Nephron progenitor cell (in vitro differentiated cells): Measurements from ENCODE around the gene DTD1.
A peak's percentile ranks its signal among the peaks of the same experiment; 100 is the strongest.

Source experiments
- DNase-seq: peaks from one replicate; pipeline ENCODE4 v3.0.0; 2021
- H3K27ac Mint-ChIP-seq: 2 replicates; pipeline ENCODE4 v1.8.0; 2021; ENCODE audit warnings: mild to moderate bottlenecking, moderate library complexity, mixed read lengths
- H3K27me3 Mint-ChIP-seq: 2 replicates; pipeline ENCODE4 v1.8.0; 2021; ENCODE audit warnings: mild to moderate bottlenecking, low read depth, mixed read lengths; ENCODE audit not compliant: poor library complexity
- H3K36me3 Mint-ChIP-seq: 2 replicates; pipeline ENCODE4 v1.8.0; 2021; ENCODE audit warnings: low read depth, mixed read lengths
- H3K4me1 Mint-ChIP-seq: 2 replicates; pipeline ENCODE4 v1.8.0; 2021; ENCODE audit warnings: mixed read lengths
- H3K4me3 Mint-ChIP-seq: 2 replicates; pipeline ENCODE4 v1.8.0; 2021; ENCODE audit warnings: mild to moderate bottlenecking, moderate library complexity, mixed read lengths
- H3K9me3 Mint-ChIP-seq: 2 replicates; pipeline ENCODE4 v1.8.0; 2021; ENCODE audit warnings: mild to moderate bottlenecking, moderate library complexity, mixed read lengths
- CTCF ChIP-seq: fragments of 200-600 bp; sonication (generic); IDR thresholded peaks from 2 replicates; pipeline ENCODE4 v1.5.0; 2021; ENCODE audit warnings: antibody characterized with exemption

The DTD1 gene

GRCh38 chr20:18724788-18725464 lies 137.1 kb downstream of the DTD1 start:
- H3K4me3 Mint-ChIP-seq = no peak overlapping the region
- peaks cover 3% of the 10 kb centered on the region for H3K27me3 Mint-ChIP-seq
- no peak overlapping the region for H3K27ac Mint-ChIP-seq
- TF ChIP-seq CTCF = no peak
- H3K36me3 Mint-ChIP-seq = peaks cover 11% of the 10 kb centered on the region
- no peaks in the 10 kb centered on the region for H3K4me1 Mint-ChIP-seq
- H3K9me3 Mint-ChIP-seq = peaks cover 14% of the 10 kb centered on the region
- no peak for DNase-seq

GRCh38 chr20:18727032-18727508 lies 139.2 kb downstream of the DTD1 start:
- Mint-ChIP-seq H3K36me3 (no peaks in the 10 kb centered on the region), H3K27ac (peak overlapping the region; percentile 64), H3K4me3 (no peak overlapping the region), H3K4me1 (no peaks in the 10 kb centered on the region), H3K9me3 (no peaks in the 10 kb centered on the region), H3K27me3 (peaks cover 3% of the 10 kb centered on the region)
- no peak for TF ChIP-seq CTCF
- no peak for DNase-seq

GRCh38 chr20:18728165-18728869 lies 140.5 kb downstream of the DTD1 start:
- Mint-ChIP-seq H3K27ac (no peak overlapping the region), H3K27me3 (no peaks in the 10 kb centered on the region), H3K4me3 (no peak overlapping the region), H3K9me3 (no peaks in the 10 kb centered on the region), H3K36me3 (no peaks in the 10 kb centered on the region), H3K4me1 (no peaks in the 10 kb centered on the region)
- no peak for TF ChIP-seq CTCF
- no peak for DNase-seq

- DNase-seq = no peak
- Mint-ChIP-seq H3K4me3 (no peak overlapping the region), H3K4me1 (no peaks in the 10 kb centered on the region), H3K27me3 (no peaks in the 10 kb centered on the region), H3K27ac (no peak overlapping the region), H3K9me3 (no peaks in the 10 kb centered on the region), H3K36me3 (no peaks in the 10 kb centered on the region)
- TF ChIP-seq CTCF = no peak
These were observed 141.0 kb downstream of the DTD1 start for GRCh38 chr20:18728870-18729224.

GRCh38 chr20:18729231-18729825 lies 141.5 kb downstream of the DTD1 start:
- Mint-ChIP-seq H3K36me3 (no peaks in the 10 kb centered on the region), H3K4me3 (no peak overlapping the region), H3K27me3 (no peaks in the 10 kb centered on the region), H3K4me1 (no peaks in the 10 kb centered on the region), H3K9me3 (no peaks in the 10 kb centered on the region), H3K27ac (peak overlapping the region; percentile 2)
- TF ChIP-seq CTCF = no peak
- DNase-seq = no peak
